Measurements from ENCODE around the gene EID3. TPM values are rescaled to one million over a fixed set of nuclear protein-coding genes. Genes with fewer than 3 reads are reported as not detected.

The EID3 gene
- total RNA-seq, 1 donor from 2014 or later, result 9.1 TPM

DNA sequence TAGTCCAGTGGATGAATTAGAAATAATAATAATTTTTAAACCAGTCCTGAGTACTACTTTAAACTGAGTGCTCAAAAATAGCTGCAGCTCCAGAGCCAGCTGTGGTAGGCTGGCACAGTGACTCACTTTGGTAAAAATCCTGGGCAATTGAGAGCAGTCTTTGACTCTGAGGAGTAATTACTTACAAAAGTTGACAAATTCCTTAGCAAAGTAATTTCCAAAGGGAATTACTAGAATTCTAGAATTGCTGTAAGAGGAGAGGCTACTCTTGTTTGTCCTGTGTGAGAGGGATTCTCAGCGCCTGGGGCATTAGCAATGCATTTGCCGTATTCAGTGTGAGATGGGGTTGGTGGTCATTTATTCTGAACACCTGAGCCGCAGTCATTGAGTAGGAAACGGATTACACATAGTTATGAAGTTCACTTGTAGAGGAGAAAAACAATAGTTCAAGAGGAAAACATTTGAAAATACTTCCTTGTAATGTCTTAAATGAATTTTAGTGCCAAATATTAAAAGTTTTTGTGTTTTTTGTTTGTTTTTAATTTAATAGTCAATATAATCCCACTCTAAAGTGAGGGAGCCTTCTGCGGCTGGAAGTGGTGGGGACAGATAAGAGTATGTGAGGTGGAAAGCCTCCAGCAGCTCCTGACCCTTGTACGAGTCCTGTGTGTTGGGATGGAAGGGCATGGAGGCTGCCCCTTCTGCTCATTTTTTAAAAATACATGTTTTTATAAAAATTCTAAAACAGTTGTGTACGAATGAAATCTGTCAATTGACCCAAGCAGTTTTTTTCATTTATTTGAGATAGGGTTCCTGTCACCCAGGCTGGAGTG, 41.9 kb downstream of the EID3 start:
- TF ChIP-seq, protein P1, sequence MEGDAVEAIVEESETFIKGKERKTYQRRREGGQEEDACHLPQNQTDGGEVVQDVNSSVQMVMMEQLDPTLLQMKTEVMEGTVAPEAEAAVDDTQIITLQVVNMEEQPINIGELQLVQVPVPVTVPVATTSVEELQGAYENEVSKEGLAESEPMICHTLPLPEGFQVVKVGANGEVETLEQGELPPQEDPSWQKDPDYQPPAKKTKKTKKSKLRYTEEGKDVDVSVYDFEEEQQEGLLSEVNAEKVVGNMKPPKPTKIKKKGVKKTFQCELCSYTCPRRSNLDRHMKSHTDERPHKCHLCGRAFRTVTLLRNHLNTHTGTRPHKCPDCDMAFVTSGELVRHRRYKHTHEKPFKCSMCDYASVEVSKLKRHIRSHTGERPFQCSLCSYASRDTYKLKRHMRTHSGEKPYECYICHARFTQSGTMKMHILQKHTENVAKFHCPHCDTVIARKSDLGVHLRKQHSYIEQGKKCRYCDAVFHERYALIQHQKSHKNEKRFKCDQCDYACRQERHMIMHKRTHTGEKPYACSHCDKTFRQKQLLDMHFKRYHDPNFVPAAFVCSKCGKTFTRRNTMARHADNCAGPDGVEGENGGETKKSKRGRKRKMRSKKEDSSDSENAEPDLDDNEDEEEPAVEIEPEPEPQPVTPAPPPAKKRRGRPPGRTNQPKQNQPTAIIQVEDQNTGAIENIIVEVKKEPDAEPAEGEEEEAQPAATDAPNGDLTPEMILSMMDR (IDR thresholded peaks at IDR 0.05), result no peak
- intact Hi-C loops (cut with DNase I), result no loop called here
- peaks cover 7% of the 10 kb centered on the region for H3K4me1 ChIP-seq
- DNase-seq (ENCODE audit: extremely low spot score in 2 of 2), result no peak
- no peaks in the 10 kb centered on the region for H3K27me3 ChIP-seq
- no peaks in the 10 kb centered on the region for H3K9me3 ChIP-seq
- no peak overlapping the region for H3K4me3 ChIP-seq
- no peak overlapping the region for H3K27ac ChIP-seq
- H3K36me3 ChIP-seq, result peaks cover 0 to 69% of the 10 kb centered on the region in 2 donors

DNA sequence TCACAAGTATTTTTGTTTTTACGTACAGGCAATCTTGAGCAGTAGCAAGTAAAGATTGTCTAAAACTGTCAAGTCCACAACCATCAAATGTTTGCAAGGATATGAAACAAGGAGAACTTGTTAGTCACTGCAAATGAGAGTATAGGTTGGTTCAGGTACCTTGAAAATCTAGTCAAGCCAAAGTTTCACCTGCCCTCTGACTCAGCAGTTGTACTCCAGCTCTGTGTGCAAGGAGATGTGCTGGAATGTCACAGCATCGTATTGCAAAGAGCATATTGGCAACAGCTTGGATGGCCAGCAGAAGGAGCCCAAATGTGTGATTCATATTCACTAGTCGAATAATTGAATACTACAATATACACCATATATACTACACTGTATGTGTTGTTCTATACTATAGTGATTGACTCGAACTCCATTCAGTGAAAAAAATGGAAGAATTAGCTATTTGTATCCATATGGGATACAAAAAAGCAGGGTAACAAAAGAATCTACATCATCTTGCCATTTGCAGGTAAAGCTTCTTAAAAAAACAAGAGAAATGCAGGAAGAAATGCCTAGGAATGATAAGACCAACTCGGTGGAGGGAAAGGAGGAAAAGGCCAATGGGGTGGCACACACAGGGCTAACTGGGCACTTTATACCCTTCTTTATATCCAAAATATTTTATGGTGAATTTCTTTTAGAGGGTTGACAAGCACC, 44.0 kb downstream of the EID3 start:
- Histone ChIP-seq H3K27ac (no peak overlapping the region), H3K27me3 (no peaks in the 10 kb centered on the region), H3K36me3 (peaks cover 0 to 55% of the 10 kb centered on the region in 2 donors), H3K4me1 (no peaks in the 10 kb centered on the region), H3K4me3 (no peak overlapping the region), H3K9me3 (no peaks in the 10 kb centered on the region)
- TF ChIP-seq, protein P1 (IDR thresholded peaks at IDR 0.05), result no peak
- TF ChIP-seq POLR2A (IDR thresholded peaks at IDR 0.05), result no peak
- no peak for TF ChIP-seq POLR2AphosphoS5 (IDR thresholded peaks at IDR 0.05; ENCODE audit: insufficient read depth in 1 of 2, low read depth in 1 of 2)
- DNase-seq (ENCODE audit: extremely low spot score in 2 of 2), result no peak
- intact Hi-C loops (cut with DNase I), result no loop called here

DNA sequence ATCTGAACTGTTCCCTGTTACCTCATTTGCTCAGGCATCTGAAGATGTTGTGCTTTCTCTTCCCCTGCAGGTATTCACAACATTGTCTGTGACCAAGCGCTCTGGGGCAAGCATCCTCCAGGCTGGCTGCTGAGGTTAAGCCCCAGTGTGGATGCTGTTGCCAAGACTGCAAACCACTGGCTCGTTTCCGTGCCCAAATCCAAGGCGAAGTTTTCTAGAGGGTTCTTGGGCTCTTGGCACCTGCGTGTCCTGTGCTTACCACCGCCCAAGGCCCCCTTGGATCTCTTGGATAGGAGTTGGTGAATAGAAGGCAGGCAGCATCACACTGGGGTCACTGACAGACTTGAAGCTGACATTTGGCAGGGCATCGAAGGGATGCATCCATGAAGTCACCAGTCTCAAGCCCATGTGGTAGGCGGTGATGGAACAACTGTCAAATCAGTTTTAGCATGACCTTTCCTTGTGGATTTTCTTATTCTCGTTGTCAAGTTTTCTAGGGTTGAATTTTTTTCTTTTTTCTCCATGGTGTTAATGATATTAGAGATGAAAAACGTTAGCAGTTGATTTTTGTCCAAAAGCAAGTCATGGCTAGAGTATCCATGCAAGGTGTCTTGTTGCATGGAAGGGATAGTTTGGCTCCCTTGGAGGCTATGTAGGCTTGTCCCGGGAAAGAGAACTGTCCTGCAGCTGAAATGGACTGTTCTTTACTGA, 44.9 kb downstream of the EID3 start:
- Histone ChIP-seq H3K36me3 (peaks cover 0 to 50% of the 10 kb centered on the region in 2 donors), H3K27me3 (no peaks in the 10 kb centered on the region), H3K9me3 (no peaks in the 10 kb centered on the region), H3K4me3 (no peak overlapping the region), H3K27ac (no peak overlapping the region), H3K4me1 (no peaks in the 10 kb centered on the region)
- no peak for TF ChIP-seq POLR2A (IDR thresholded peaks at IDR 0.05)
- TF ChIP-seq, protein P1 (IDR thresholded peaks at IDR 0.05), result no peak
- TF ChIP-seq POLR2AphosphoS5 (IDR thresholded peaks at IDR 0.05; ENCODE audit: insufficient read depth in 1 of 2, low read depth in 1 of 2), result no peak
- peak in 1 of 2 donors; percentile 64 for DNase-seq (ENCODE audit: extremely low spot score in 2 of 2)
- intact Hi-C loops (cut with DNase I), result no loop called here

DNA sequence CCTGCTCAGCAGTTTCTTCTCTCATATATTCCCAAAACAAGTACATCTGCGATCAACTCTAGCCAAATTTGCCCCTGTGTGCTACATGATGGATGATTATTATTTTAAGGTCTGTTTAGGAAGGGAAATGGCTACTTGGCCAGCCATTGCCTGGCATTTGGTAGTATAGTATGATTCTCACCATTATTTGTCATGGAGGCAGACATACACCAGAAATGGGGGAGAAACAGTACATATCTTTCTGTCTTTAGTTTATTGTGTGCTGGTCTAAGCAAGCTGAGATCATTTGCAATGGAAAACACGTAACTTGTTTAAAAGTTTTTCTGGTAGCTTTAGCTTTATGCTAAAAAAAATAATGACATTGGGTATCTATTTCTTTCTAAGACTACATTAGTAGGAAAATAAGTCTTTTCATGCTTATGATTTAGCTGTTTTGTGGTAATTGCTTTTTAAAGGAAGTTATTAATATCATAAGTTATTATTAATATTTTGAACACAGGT, 45.5 kb downstream of the EID3 start:
- intact Hi-C loops (cut with DNase I), result no loop called here
- Histone ChIP-seq H3K4me1 (no peaks in the 10 kb centered on the region), H3K36me3 (peaks cover 0 to 47% of the 10 kb centered on the region in 2 donors), H3K4me3 (no peak overlapping the region), H3K27ac (no peak overlapping the region), H3K27me3 (no peaks in the 10 kb centered on the region), H3K9me3 (no peaks in the 10 kb centered on the region)
- no peak for DNase-seq (ENCODE audit: extremely low spot score in 2 of 2)
- no peak for TF ChIP-seq POLR2AphosphoS5 (IDR thresholded peaks at IDR 0.05; ENCODE audit: insufficient read depth in 1 of 2, low read depth in 1 of 2)
- TF ChIP-seq POLR2A (IDR thresholded peaks at IDR 0.05), result no peak
- TF ChIP-seq, protein P1 (IDR thresholded peaks at IDR 0.05), result no peak
